RWPE2 (cell line): ENCODE results near the gene GPR176.

Source experiments
- ATAC-seq: fragments of 200-7000 bp; cut with Tn5 transposase; 3 replicates; pipeline ENCODE4 v1.9.1; 2021; ENCODE audit warnings: low read depth
- DNase-seq: peaks from one replicate; pipeline ENCODE4 v3.0.0-alpha.2; 2020; ENCODE audit warnings: low spot score
- H3K27ac ChIP-seq: fragments of 450-650 bp; 2 replicates; pipeline ENCODE4 v1.5.1; 2017; ENCODE audit warnings: mild to moderate bottlenecking; ENCODE audit not compliant: poor library complexity, severe bottlenecking
- H3K27me3 ChIP-seq: fragments of 250-450 bp; sonication (Bioruptor Pico); 2 replicates; pipeline ENCODE4 v1.5.1; 2021; ENCODE audit warnings: mild to moderate bottlenecking, moderate library complexity; ENCODE audit not compliant: insufficient read depth, poor library complexity, severe bottlenecking
- H3K36me3 ChIP-seq: fragments of 250-450 bp; sonication (Bioruptor Pico); 2 replicates; pipeline ENCODE4 v1.5.1; 2020; ENCODE audit warnings: low read depth, mild to moderate bottlenecking, moderate library complexity
- H3K4me1 ChIP-seq: fragments of 250-450 bp; sonication (Bioruptor Pico); 2 replicates; pipeline ENCODE4 v1.5.1; 2021; ENCODE audit warnings: mild to moderate bottlenecking, moderate library complexity; ENCODE audit not compliant: insufficient read depth, poor library complexity, severe bottlenecking
- H3K4me3 ChIP-seq: fragments of 250-450 bp; sonication (Bioruptor Pico); 2 replicates; pipeline ENCODE4 v1.5.1; 2021; ENCODE audit warnings: mild to moderate bottlenecking, moderate library complexity; ENCODE audit not compliant: severe bottlenecking
- H3K9me3 ChIP-seq: fragments of 250-450 bp; sonication (Bioruptor Pico); 2 replicates; pipeline ENCODE4 v1.5.1; 2021; ENCODE audit warnings: mild to moderate bottlenecking, moderate library complexity; ENCODE audit not compliant: severe bottlenecking
- CTCF ChIP-seq: fragments of 450-650 bp; IDR thresholded peaks from one replicate; pipeline ENCODE4 v1.5.1; 2017; ENCODE audit warnings: mild to moderate bottlenecking, moderate library complexity; ENCODE audit not compliant: poor library complexity, severe bottlenecking

The GPR176 gene

GRCh38 chr15:39761006-39761405 is 159.1 kb downstream of the GPR176 start:
- H3K36me3 ChIP-seq: no peaks in the 10 kb centered on the region
- ATAC-seq (no peak), DNase-seq (no peak)
- no peak overlapping the region for H3K27ac ChIP-seq
- H3K4me3 ChIP-seq: no peak overlapping the region
- no peak for TF ChIP-seq CTCF
- H3K27me3 ChIP-seq: no peaks in the 10 kb centered on the region
- H3K4me1 ChIP-seq: no peaks in the 10 kb centered on the region
- no peaks in the 10 kb centered on the region for H3K9me3 ChIP-seq

- DNase-seq: no peak
- H3K27ac ChIP-seq: no peak overlapping the region
- no peaks in the 10 kb centered on the region for H3K27me3 ChIP-seq
- peak; percentile 41; the same call in 2 of the 3 replicates for ATAC-seq
- H3K4me3 ChIP-seq: no peak overlapping the region
- no peaks in the 10 kb centered on the region for H3K9me3 ChIP-seq
- no peaks in the 10 kb centered on the region for H3K36me3 ChIP-seq
- TF ChIP-seq CTCF: peak; percentile 99
- H3K4me1 ChIP-seq: no peaks in the 10 kb centered on the region
These were observed 163.1 kb downstream of the GPR176 start for GRCh38 chr15:39756806-39757522.

GRCh38 chr15:39752991-39753390 is 167.1 kb downstream of the GPR176 start:
- DNase-seq: no peak
- Histone ChIP-seq H3K27me3 (no peaks in the 10 kb centered on the region), H3K9me3 (no peaks in the 10 kb centered on the region), H3K4me3 (no peak overlapping the region), H3K27ac (no peak overlapping the region), H3K36me3 (no peaks in the 10 kb centered on the region; the same call in 1 of the 2 replicates), H3K4me1 (peaks cover 8% of the 10 kb centered on the region)
- TF ChIP-seq CTCF: no peak
- no peak for ATAC-seq

GRCh38 chr15:39752246-39752645 is 167.8 kb downstream of the GPR176 start:
- Histone ChIP-seq H3K9me3 (no peaks in the 10 kb centered on the region), H3K4me1 (peaks cover 15% of the 10 kb centered on the region), H3K27me3 (no peaks in the 10 kb centered on the region), H3K27ac (no peak overlapping the region), H3K4me3 (no peak overlapping the region), H3K36me3 (no peaks in the 10 kb centered on the region; the same call in 1 of the 2 replicates)
- TF ChIP-seq CTCF: no peak
- no peak for DNase-seq
- no peak for ATAC-seq
